HG03025 (cell line): ENCODE results near the gene WDR27.
"Not testable (repeated sequence)": the region's sequence is repeated elsewhere in the genome, so short reads cannot be mapped to it uniquely, and the experiment has no call there.

Experiments used
- ATAC-seq: cut with Tn5 transposase; IDR thresholded peaks from one replicate; pipeline ENCODE4 v1.9.1; 2021; ENCODE audit warnings: mild to moderate bottlenecking, moderate library complexity; ENCODE audit not compliant: unreplicated experiment, low FRiP score

Gene WDR27

DNA sequence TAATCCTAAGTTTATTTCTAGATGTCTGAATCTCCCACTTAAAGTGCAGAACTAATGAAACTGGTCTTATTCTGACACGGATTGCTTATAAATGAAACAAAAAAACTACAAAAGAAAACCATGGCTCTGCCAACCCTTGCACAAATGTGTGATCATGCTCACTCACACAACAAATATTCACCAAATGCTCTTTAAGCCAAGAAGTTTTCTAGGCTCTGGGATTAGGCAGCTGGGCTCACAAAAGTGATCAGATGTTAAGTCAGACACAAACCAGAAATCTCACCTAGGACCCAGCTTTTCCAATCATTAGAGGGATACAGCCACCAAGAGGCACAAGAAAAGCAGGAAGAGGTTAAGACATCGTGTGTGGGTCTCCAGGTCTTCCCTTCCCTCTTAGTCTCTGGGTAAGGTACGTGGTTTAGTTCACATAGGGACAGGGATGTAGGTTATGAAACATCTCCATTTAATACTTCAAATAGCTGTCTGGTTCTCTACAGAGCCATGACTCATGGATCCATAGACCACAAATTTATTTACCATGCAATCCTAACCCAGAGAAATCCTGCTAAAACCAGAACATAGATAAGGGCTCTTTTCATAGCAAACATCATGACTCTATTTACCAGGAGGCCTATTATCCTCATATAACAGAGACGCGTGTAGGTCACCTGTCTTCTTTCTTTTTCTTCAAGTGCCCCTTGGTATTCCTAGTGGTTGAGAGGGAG, 165.2 kb downstream of the WDR27 start:
- no peak for ATAC-seq

DNA sequence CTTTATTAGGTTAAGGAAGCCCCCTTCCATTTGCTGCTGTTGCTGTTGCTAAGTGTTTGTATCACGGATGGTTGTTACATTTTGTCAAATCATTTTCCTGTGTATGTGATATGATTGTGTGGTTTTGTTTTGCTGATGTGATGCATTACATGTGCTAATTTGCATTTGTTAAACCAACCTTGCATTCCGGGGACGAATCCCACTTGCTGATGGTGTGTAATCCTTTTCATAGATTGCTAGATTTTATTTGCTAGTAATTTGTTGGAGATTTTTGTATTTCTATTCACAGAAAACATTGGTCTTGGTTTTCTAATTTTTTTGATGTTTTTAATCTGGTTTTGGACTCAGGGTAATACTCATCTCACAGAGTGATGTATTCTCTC, 167.8 kb downstream of the WDR27 start:
- no peak for ATAC-seq

DNA sequence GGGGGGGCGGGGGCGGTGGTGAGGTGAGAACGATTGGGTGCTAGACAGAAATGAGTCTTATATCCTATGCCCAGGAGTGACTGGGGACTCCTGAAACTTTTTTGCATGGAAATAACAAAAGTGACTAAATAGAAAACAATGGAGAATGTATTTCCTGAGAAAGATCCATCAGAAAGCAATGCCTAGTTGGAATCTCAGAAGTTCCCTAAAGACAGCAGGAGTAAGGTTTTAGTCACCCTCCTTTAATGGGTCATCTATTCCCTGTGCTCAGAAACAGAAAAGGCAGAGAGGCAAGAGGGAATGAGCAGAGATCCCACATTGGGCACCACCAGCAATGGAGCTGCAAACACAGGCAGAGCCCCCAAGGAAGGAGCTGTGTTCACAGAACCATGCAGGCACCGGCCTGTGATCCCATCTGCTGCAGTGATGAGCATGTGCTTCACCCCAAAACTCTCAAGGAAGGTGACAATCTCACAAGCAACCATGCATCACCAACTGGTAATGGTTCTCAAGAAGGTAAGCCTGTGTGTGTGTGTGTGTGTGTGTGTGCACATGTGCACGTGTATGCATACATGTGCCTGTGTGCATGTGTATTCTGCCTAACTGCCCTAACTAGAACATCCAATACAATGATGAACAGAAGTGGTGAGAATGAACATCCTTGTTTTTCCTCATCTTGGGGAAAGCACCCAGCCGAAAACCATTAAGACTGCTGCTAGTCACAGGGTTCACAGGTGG, 168.4 kb downstream of the WDR27 start:
- no peak for ATAC-seq

DNA sequence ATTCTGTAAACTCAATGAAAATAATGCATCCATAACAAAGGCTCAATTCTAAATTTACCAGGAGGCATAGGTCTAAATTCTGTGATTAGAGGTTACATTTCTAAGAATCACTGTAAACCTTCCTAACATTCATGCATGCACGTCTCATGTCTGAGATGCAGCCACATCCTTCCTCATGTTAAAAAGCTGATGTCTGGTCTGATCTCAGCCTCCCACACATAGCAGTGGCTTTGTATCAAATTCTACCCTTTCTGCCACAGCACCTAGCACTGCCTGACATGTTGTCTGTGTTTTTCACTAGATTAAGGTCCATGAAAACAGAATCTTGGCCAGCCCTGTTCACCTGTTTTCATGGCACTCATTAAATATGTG, 171.1 kb downstream of the WDR27 start:
- no peak for ATAC-seq

DNA sequence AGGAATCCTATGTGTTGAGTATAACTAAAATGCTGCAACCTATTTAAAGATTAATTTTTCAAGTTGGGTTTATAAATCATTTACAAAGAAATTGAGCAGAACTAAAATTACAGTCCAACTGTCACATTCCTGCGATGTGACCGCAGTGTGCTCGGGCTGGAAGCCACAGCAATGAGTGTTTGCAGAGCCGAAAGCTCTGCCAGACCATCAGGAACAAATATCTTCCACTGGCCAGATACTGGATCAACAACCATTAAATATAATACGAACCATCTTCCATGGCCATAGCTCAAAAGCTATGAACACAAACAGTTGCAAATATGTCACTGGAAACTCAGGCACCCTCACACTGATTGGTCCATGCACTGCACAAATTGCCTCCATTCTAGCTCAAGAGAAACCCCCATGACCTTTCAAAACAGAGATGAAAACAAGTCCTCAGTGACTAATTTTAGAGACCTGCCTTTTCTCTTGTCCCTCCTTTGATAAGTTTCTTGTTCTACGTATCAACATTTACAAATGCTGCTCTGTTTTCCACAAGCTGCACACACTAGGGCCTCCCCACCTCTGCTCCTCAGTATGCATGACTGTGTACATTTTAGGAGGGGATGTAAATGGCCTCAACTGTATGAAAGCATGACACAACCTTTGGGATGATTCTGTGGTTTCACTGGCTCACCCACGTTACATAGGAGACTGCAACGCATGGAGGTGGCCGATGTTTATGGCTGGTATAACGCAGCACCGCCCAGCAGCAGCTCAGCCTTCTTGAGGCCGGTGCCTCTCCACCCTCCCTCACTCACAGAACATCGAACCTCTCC, 171.7 kb downstream of the WDR27 start:
- no peak for ATAC-seq

DNA sequence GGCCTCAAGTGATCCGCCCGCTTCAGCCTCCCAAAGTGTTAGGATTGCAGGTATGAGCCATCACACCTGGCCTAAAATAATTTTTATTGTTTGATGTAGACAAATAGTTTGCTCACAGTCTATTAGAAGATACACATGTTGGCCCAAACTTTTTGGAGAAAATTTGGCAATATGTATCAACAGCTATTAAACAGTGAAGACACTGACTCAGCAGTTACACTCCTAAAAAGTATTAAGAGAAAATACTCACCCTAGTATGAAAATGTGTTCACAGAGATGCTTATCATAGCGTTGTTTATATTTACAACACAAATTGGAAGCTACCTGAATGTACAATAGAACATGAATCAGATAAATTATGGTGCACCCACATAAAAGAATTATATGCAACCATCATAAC, 173.1 kb downstream of the WDR27 start:
- no peak for ATAC-seq

DNA sequence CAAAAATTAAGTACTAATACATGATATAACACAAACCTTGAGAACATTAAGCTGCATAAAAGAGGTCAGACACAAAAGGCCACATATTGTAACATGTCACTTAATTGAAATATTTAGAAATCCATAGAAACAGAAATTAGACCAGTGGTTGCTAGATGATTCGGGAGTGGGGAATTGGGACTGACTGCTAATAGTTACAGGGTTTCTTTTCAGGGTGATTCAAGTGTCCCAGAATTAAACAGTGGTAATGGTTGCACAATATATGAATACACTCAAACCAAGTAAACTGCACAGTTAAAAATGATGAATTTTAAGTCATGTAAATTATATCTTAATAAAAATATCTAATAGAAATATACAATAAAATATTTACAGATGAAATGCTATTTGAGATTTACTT, 174.5 kb downstream of the WDR27 start:
- no peak for ATAC-seq

DNA sequence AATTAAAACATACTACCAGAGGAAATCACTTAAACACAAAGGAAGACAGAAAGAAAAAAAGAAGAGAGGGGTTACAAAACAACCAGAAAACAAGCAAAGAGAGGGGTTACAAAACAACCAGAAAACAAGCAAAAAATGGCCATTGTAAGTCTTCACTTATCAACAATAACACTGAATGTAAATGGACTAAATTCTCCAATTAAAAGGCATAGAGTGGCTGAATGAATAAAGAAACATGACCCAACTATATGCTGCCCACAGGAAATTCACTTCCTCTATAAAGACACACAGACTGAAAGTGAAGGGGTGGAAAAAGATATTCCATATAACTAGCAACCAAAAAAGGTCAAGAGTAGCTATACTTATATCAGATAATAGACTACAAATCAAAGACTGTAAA, 180.0 kb downstream of the WDR27 start:
- ATAC-seq = no peak

DNA sequence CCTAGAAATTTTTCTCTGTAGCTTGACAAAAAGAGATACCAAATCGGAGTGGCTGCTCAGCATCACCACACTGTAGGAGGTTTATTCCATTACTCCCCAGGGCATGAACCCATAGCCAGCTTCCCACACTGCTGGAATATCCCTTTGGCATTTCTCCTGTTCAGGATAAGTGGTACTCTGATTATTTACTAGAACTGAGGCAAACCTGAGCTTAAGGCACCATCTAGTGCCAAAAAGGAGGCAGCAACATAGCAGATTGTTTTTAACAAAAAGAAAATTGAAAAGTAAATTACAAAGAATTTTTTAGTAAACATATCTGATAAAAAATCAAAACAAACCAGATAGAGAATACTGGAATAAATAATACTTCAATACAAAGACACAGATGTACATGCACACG, 181.7 kb downstream of the WDR27 start:
- no peak for ATAC-seq

DNA sequence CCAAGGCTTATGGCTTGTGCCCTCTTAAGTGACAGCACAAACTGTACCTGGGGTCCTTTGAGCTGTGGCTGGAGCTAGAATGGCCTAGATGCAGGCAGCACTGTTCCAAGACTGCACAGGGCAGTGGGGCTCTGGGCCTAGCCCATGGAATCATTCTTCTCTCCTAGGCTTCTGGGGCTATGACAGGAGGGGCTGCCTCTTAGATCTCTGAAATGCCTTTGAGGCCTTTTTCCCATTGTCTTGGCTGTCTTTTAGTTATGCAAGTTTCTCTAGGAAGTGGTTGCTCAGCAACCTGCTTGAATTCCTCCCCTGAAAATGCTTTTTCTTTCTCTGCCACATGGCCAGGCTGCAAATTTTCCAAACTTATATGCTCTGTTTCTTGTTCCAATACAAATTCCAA, 183.4 kb downstream of the WDR27 start:
- ATAC-seq = no peak

DNA sequence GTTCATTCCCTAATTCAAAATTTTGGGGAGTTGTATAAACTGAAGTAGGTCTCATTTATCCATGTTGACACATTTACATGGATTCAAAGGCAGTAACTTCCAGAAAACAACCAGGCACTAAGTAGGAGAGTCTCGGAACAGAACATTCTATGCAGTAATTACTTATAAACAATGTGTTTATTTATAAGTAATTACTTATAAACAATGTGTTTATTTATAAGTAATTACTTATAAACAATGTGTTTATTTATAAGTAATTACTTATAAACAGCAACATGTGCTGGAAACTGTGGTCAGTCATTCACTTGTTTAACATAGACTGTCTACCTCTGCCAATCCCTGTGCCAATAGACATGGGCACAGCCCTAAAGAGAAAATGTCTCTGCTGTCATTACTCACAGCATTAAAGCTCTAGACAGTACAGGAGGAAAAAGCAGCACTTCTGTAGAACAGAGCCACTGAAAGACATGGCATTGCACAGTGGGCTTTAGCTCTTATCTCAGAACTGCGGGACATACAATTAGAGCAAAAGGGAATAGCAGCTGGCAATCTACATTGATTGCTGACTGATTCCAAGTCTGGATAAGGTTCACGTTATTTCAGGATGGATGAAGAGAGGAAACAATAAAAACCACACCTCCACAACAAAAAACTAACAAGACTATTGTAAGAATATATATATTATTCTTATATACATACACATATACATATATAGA, 188.2 kb downstream of the WDR27 start:
- ATAC-seq = no peak

DNA sequence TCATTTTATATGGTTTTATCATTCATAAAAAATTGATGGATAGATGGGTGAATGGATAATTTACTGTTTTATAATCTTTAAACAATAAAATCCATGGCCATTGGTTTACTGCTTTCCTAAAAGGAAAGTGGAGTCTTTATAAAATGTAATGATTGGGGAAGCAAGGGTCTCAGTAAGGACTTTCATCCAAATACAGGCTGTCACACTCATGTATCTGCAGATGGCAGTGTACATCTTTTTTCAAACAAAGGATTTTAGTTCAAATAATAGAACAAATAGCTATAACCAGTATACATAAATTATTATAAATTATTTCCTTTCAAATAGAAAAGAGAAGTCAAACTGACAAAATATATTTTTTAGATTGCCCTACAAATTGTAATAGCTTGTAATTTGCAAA, 190.0 kb downstream of the WDR27 start:
- ATAC-seq = not testable (repeated sequence)

DNA sequence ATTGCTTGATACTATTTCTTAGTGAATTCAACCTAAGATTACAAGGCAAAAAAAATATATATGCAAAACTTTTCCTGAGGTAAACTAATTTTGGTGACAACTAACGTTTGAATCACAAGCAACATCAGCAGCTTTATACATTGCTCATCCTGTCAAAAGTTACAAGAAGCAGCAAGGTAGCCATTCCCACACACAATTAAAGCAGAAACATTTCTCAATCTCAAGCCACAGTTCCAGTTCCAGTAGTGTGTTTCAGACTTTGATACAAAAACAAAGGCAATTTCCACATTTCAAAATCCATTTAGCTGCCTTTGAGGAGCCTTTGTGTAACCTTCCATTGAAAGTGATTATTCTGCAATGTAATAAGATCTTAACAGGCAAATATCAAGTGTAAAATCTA, 191.0 kb downstream of the WDR27 start:
- no peak for ATAC-seq

DNA sequence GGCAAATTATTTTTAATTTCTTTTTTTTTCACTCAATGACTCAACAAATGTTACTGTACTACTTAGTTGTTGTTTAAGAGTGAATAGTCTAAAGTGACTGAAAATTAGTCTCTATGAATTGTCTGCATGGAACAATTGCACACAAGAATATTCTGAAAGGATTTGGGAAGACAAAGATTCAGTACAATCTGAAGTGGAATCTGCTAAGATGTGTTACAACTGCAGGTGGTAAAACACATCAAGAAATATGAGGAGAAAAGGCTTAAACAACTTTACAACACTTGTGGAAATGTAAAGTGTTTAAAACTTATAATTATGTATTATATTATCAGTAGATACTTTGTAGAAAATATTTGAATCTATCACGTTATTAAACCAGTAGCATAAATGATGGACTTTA, 193.4 kb downstream of the WDR27 start:
- ATAC-seq = no peak

DNA sequence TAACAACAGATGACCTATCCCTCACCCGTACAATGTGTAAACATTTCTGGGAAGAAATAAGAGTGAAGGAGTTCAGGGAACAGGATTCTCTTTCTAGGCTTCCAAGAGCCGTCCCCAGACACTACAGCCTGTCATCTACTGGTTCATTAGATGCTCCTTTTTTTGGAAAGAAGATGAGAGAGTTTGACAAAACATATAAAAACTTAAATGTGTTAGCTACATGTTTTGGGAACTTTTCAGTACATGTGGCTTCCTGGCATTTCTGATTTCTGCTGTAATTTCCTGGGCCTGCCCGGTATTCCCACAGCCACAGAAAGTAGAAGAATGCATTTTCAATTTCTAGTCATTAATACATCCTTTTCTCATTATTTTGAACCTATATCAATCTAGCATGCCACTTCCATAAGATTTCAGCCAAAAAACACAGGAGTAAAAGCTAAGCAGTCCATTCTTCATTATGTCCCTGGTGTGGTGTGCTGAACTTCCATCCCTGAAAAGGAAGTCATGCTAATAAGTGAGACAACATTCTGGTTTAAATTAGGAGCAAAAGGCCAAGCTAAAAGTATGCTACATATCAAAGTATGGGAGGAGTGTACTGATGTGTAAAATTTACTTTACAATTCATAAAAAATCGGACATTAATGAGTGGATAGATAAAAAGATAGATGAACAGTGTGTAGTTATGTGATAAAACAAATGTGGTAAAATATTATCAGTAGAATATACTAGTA, 198.2 kb downstream of the WDR27 start:
- no peak for ATAC-seq

DNA sequence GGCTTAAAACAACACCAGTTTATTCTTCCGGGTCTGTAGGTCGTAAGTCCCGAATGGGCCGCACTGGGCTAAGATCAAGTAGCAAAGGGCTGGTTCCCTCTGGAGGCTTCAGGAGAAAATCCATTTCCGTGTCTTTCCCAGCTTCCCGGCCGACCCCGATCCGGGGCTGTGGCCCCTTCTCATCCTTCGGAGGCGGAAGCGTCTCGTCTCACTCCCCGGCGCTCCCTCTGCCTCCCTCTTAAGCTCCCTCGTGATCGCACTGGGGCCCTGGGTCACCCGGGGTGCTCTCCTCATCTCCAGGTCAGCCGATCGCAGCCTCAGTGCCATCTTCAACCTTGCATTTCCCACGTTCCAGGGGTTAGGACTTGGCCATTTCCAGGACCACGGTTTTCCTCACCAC, 199.4 kb downstream of the WDR27 start:
- no peak for ATAC-seq

DNA sequence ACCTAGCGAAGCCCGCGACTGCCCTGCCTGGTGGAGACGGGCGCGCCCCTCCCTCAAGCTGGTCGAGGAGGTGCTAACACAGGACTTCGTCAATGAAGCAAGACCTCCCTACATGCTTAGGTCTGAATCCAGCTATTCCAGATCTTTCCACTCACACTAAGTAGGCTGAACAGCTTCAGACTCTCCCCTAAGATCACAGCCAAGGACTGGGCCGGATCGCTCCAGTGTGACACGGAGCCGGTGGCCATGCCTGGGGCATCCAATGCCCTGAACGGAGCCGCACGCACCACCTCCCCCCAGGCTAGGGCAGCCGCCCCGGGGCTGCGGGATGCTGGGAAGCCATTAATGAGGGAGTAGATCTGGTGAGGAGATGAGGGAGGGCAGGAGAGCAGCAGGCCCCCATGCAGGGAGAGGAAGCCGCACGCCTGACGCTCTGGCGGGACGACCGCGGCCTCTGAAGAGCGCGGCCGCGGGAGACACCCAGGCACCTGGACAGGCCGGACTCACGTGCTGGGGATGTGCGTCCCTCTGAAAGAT, 200.0 kb downstream of the WDR27 start:
- ATAC-seq = no peak

DNA sequence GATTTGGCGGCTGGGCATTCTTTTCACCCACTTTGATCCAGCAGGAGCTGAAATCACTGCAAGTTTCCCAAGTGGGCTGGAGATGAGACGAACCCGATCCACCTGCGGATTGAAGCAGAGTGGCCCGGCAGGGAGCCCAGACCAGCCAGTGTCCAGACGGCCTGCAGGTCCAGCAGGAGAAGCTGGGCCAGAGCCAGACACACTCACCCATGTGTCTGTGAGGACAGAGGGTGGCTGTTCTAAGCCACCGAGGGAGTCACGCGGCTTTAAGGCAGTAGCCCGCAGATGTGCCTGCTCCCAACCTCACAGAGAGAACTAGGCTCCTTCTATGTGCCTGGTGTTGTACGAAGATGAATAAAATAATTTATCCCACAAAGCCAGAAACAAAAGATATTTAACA, 200.7 kb downstream of the WDR27 start:
- no peak for ATAC-seq

DNA sequence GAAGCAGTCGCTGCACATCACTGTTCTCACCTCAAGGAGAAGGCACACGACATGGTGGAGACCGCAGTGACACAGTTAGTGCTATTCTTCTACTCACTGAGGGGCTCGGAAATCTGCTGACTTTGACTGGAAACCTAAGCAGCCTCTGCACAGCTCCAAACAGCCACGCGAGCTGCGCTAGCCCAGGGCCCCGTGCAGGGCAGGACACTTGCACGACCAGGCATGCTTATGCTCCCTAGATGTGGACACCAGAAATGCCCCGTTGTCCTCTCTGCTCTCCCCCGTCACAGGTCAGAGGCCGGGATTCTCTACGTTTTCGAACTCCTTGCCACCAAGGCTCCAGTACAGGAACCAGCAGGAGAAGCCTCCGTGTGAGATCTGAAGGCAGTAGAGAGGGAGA, 201.1 kb downstream of the WDR27 start:
- ATAC-seq = no peak

DNA sequence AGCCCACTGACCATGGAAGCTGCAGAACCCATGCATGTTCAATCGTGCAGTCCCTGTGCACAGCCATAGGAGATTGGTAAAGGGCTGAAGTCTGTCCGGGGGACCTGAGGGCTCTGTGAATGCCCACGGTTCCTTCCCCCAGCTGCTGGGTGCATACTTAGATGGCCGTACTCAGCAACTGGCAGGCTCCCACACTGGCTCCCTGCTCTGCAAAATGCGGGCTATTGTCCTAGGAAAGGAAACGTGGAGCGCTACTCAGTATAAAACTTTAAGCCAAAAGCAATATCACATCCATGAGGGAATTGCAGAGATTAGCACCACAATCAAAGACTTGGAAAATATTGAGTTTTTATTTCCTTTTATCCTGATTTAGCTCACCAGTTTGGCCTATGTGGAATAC, 202.0 kb downstream of the WDR27 start:
- no peak for ATAC-seq
